NT2/D1 (cell line): ENCODE results near the gene PPM1A.

ENCODE experiments used
- SUZ12 ChIP-seq: IDR thresholded peaks from 2 replicates; pipeline ENCODE4 v1.6.1; 2011; ENCODE audit not compliant: insufficient read length, insufficient read depth; ENCODE audit errors: extremely low read depth
- ZNF274 ChIP-seq: IDR thresholded peaks from 2 replicates; pipeline ENCODE4 v1.6.1; 2011; ENCODE audit warnings: mild to moderate bottlenecking, low read depth, low read length

GRCh38 chr14:60206837-60207533, 42.0 kb upstream of the PPM1A start:
- no peak for TF ChIP-seq ZNF274
- TF ChIP-seq SUZ12, result no peak
